ENCODE results near the gene VPS18.

VPS18 gene

GRCh38 chr15:40914013-40914412 lies 19.8 kb downstream of the VPS18 start:
- Histone ChIP-seq H3K27ac (no peak overlapping the region), H3K4me3 (ENCODE audit: low read depth, low read length) (no peak overlapping the region), H3K27me3 (ENCODE audit: insufficient read depth, low read depth, severe bottlenecking) (no peaks in the 10 kb centered on the region), H3K9me3 (ENCODE audit: severe bottlenecking) (no peaks in the 10 kb centered on the region), H3K36me3 (no peaks in the 10 kb centered on the region)
- TF ChIP-seq CTCF (IDR thresholded peaks at IDR 0.05; ENCODE audit: low read depth, low read length) = no peak
- DNase-seq = no peak

GRCh38 chr15:40914486-40914885 lies 20.2 kb downstream of the VPS18 start:
- H3K27me3 ChIP-seq (ENCODE audit: insufficient read depth, low read depth, severe bottlenecking) = no peaks in the 10 kb centered on the region
- no peak for DNase-seq
- no peaks in the 10 kb centered on the region for H3K36me3 ChIP-seq
- H3K9me3 ChIP-seq (ENCODE audit: severe bottlenecking) = no peaks in the 10 kb centered on the region
- H3K27ac ChIP-seq = peak overlapping the region; percentile 49; the same call in 1 of the 2 replicates
- peak; percentile 24; the same call in 1 of the 2 replicates for TF ChIP-seq CTCF (IDR thresholded peaks at IDR 0.05; ENCODE audit: low read depth, low read length)
- no peak overlapping the region for H3K4me3 ChIP-seq (ENCODE audit: low read depth, low read length)

GRCh38 chr15:40915116-40915661 lies 20.9 kb downstream of the VPS18 start:
- peak overlapping the region; percentile 40; the same call in 1 of the 2 replicates for H3K27ac ChIP-seq
- no peak overlapping the region for H3K4me3 ChIP-seq (ENCODE audit: low read depth, low read length)
- no peaks in the 10 kb centered on the region for H3K27me3 ChIP-seq (ENCODE audit: insufficient read depth, low read depth, severe bottlenecking)
- H3K36me3 ChIP-seq = no peaks in the 10 kb centered on the region
- no peak for DNase-seq
- H3K9me3 ChIP-seq (ENCODE audit: severe bottlenecking) = no peaks in the 10 kb centered on the region
- no peak for TF ChIP-seq CTCF (IDR thresholded peaks at IDR 0.05; ENCODE audit: low read depth, low read length)

GRCh38 chr15:40915679-40916078 lies 21.4 kb downstream of the VPS18 start:
- H3K9me3 ChIP-seq (ENCODE audit: severe bottlenecking) = no peaks in the 10 kb centered on the region
- DNase-seq = no peak
- no peak overlapping the region for H3K4me3 ChIP-seq (ENCODE audit: low read depth, low read length)
- H3K36me3 ChIP-seq = no peaks in the 10 kb centered on the region
- H3K27me3 ChIP-seq (ENCODE audit: insufficient read depth, low read depth, severe bottlenecking) = no peaks in the 10 kb centered on the region
- no peak for TF ChIP-seq CTCF (IDR thresholded peaks at IDR 0.05; ENCODE audit: low read depth, low read length)
- H3K27ac ChIP-seq = no peak overlapping the region

- Histone ChIP-seq H3K27ac (no peak overlapping the region), H3K9me3 (ENCODE audit: severe bottlenecking) (no peaks in the 10 kb centered on the region), H3K36me3 (no peaks in the 10 kb centered on the region), H3K4me3 (ENCODE audit: low read depth, low read length) (no peak overlapping the region), H3K27me3 (ENCODE audit: insufficient read depth, low read depth, severe bottlenecking) (no peaks in the 10 kb centered on the region)
- no peak for TF ChIP-seq CTCF (IDR thresholded peaks at IDR 0.05; ENCODE audit: low read depth, low read length)
- no peak for DNase-seq
Measured at GRCh38 chr15:40917585-40917984, 23.3 kb downstream of the VPS18 start.

- H3K27ac ChIP-seq = no peak overlapping the region
- no peaks in the 10 kb centered on the region for H3K36me3 ChIP-seq
- H3K27me3 ChIP-seq (ENCODE audit: insufficient read depth, low read depth, severe bottlenecking) = no peaks in the 10 kb centered on the region
- no peak overlapping the region for H3K4me3 ChIP-seq (ENCODE audit: low read depth, low read length)
- no peak for DNase-seq
- no peak for TF ChIP-seq CTCF (IDR thresholded peaks at IDR 0.05; ENCODE audit: low read depth, low read length)
- no peaks in the 10 kb centered on the region for H3K9me3 ChIP-seq (ENCODE audit: severe bottlenecking)
Measured at GRCh38 chr15:40918146-40918798, 24.0 kb downstream of the VPS18 start.

Measured in WERI-Rb-1 (cell line).